GM19372 (cell line): ENCODE results near the gene TRAM2.

Experiments used
- ATAC-seq: cut with Tn5 transposase; IDR thresholded peaks from one replicate; pipeline ENCODE4 v1.9.1; 2021; ENCODE audit warnings: mild to moderate bottlenecking, low read depth, moderate library complexity; ENCODE audit not compliant: unreplicated experiment

The TRAM2 gene

DNA sequence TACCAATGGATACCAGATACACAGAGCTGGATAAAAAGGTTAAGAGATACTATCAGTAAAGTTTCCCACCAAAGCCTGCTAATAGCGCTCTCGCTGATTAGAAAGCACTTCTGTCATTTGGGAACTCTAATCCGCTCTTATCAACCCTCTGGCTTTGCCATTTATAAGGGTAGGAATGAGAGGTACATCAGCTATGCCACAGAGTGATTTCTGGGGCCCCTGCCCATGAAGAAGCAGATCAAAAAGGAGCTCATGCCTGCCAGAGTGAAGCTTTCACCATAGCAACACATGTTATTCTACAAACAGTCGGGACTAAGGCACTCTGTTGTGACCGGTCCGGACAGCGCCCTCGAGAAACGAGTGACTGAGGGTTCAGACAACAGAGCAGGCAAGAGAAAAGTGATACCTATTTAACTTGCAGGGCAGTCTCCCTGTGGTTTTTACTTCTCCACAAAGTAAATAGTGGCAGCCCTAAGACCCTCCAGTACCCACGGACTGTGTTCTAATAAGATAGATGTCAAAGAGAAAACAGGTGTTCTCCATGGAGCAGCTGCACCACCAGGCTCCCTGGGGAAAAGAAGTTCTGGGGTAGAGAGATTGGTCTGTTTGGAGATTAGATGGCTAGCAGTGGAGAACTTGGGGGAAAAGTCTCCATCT, 5.6 kb downstream of the TRAM2 start:
- no peak for ATAC-seq

DNA sequence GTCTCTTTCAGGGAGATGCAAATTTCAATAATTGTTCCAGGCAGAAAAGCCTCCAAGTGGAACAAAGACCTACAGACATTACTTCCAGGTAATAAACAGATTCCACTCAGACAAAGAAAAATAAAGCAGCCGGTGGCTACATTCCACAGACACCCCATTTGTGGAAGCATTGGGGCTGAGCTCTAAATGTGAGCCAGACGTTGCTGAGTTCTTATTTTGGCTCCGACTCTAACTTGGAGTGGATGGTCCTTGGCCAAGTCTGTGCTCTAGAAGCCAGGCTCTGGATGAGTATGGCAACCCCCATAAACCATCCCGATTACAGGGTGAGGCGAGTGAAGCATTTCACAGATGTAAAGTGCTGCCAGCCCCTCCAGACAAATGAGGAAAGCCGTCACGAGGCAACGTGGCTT, 6.6 kb downstream of the TRAM2 start:
- ATAC-seq = no peak

DNA sequence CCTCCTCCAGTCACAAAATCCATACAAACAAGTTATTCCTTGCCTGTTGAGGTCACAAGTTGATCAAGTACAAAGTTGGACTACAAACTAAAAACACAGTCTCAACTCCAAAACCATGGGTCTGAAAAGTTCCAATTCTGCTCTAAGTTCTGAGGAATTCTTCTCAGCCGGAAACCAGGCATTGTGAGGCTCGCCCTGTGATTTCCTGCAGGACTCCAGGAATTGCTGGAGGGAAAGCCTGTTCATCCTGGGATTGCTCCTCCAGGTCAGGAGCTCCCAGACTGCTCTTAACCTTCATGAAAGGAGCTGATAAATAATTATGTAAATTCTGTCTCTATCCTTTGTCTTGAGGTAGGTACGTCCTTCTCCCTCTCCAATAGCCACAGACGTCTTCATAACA, 8.5 kb downstream of the TRAM2 start:
- no peak for ATAC-seq

DNA sequence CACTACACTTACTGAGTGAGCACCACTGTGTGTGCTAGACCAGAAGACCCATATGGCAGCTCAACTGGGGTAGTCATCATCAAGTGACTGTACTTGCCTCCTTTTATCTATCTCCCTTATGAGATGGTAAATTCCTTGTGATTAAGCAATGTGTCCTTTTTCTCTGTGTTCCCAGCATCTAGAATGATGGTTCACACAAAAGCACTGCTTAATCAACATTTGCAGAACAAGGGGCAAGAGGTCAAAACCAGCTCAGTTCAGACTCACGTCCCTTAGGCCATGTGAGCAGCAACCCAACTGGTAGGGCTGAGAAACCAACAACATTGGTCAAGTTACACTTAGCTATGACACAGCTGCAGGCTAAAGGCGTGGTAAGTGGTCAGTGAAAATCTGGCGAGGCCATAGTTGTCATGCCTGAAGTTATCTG, 10.0 kb downstream of the TRAM2 start:
- no peak for ATAC-seq

GRCh38 chr6:52566201-52566600, 10.7 kb downstream of the TRAM2 start:
- ATAC-seq = no peak

DNA sequence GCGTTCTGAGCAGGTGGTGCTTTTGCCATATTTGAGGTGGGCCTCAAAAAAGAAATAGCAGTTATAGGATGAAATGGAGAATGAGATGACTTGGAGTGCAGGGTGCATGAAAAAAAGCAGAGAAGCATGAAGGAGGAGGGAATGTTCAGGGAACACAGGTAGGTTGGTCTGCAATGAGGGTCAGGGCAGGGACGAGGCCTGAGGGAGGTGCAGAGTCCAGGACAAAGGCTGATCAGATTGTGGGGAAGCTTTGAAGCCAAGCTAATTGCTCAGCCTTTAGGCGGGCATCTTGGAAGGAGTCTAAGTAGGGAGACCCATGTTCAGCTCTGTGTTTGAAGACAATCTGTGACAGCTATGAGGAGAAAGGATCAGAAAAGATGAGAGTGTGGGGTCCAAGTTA, 12.0 kb downstream of the TRAM2 start:
- no peak for ATAC-seq

DNA sequence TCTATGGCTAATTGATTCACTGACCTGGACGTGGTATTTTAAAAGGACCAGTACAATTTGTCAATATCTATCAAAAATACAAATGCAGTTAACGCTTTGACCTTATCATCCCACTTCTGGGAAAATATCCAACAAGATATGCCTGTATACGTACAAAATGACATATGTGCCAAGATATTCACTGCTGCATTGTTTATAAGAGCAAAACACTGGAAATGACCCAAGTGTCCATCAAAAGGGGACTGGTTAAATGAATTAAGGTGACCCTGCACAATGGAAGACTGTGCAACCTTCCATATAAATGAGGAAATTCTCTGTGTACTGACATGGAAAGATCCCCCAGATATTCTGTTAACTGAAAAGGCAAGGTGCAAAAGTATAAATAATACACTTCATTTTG, 13.9 kb downstream of the TRAM2 start:
- ATAC-seq = no peak

- ATAC-seq = no peak
These were observed 16.4 kb downstream of the TRAM2 start for GRCh38 chr6:52560462-52560861.

GRCh38 chr6:52558266-52559000, 18.4 kb downstream of the TRAM2 start:
- no peak for ATAC-seq

DNA sequence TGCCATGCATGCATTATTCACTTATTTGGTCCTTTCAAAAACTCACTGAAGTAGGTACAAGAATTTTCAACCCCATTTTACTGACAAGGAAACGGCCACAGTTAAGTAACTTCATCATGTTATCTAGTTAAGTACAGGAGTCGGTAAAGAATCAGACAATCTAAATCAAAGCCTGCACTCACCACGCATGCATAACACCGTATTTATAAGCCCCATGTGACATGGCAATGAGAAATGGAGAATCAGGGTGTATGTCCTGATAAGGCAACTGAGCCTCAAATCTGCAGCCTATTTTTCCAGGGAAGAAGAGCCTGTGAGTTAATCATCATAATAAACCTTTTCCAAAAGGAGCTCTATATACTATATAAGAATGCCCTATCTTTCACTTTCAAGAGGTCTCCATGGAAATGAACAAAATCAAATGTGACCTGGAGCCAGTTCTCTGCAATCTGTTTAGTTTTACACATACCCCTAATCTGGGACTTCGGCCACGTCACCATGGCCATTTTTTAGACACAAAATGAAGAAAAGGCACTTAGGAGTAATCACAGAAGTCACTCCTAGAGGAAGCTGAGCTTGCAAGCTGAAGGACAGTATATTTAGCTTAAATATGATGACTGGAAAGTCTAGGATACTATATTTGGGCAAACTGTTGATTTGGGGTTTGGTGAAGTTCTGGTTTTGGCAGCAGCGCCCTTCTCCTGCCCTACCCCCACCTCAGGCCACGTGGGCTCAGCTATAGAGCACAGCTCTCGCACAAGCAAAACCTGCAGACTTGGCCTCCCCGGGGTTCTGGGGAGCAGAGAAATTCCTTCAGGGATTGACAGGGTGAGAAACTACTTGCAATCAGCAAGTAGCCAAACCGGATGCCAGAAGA, 19.2 kb downstream of the TRAM2 start:
- ATAC-seq = no peak

- no peak for ATAC-seq
These were observed 21.2 kb downstream of the TRAM2 start for GRCh38 chr6:52555518-52556233.

DNA sequence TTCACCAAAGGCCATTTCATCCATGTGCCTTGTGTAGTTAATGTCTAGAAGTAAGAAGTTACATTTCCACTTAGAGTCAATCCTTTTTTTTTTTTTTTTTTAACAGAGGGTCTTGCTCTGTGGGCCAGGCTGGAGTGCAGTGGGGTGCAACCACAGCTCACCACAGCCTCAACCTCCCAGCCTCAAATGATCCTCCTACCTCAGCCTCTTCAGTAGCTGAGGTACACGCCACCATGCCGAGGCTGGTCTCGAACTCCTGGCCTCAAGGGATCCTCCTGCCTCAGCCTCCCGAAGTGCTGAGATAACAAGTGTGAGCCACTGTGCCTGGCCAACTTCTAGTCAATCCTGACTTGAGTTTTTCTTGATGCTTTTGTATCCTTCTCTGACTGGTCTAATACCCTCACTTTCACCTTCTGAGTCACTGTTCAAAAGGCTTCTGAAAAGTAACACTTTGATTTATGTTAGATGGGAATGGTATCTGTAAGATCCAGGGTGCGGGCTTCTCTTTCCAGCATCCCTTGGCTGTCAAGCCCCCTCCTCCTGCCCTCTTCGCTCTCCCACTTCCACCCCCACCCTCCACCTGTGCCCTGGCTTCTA, 22.1 kb downstream of the TRAM2 start:
- no peak for ATAC-seq

GRCh38 chr6:52553719-52554118, 23.1 kb downstream of the TRAM2 start:
- no peak for ATAC-seq

- ATAC-seq = no peak
These were observed 23.7 kb downstream of the TRAM2 start for GRCh38 chr6:52553158-52553557.

DNA sequence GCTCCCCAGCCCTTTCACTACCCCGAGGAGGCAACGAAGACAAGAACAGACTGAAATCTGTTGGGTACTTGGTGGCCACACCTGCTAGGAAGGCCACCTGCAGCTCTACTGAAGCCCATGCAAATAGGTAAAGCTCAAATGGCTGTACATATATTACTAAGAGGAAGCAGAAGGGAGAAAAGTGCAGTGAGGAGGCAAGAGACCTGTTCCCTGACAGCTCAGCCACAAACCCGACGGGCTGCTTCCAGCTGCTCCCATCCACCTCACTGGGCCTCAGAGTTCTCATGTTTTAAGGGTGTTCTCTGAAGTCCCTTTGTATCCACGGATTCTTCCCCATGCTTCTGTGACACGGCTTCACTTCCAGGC, 24.6 kb downstream of the TRAM2 start:
- peak; percentile 81 for ATAC-seq

DNA sequence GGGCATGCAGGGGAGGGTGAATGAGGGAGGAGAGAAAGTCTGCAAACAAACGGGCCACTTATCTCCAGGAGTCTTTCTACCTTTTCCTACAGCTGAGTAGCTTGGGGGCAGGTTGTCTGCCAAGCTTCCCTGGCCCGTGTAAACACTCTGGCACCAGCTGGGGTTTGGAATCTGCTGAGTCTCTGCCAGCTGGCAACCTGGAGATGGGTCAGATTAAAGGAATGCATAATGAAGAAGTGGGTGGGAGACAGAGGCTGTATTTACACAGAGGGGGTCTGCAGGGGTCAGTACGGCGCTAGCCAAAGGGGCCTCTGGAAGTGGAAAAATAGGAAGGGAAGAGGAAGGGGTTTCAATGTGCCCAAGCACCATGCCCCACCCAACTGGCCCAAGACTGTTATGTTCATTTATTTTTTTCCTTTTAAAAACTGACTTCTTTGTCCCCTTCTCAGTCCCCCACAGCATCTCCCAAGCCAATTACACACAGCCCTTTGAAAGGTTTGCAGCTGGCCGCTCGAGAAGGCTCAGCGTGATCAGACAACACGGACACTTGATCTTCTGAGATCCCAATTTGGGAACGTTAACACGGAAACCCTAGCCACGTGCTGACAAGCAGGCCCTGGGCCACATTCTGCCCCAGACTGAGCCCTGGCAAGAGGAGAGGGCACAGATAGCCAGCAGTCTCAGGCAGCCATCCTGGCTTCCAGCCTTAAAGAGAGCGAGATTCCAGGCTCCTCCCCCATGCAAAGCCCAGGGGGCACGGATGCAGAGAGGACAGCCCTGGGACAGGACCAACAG, 25.2 kb downstream of the TRAM2 start:
- no peak for ATAC-seq

DNA sequence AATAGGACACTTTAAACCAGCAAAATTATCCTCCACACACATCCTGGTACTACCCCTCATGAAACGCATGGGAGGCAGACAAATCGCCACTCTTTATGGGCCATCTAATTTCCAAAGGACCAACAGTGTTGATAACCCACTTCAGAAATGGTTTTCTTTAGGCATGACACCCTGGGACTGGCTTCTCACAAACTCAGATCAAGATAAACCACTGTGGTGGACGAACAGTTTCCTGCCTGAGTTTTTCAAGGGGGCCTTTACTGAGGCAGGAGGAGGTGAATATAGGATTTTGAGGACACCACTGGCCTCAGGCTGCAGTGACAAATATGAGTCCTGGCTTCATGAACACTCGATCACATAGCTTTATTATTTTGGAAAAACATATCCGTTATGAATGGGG, 26.0 kb downstream of the TRAM2 start:
- ATAC-seq = no peak

DNA sequence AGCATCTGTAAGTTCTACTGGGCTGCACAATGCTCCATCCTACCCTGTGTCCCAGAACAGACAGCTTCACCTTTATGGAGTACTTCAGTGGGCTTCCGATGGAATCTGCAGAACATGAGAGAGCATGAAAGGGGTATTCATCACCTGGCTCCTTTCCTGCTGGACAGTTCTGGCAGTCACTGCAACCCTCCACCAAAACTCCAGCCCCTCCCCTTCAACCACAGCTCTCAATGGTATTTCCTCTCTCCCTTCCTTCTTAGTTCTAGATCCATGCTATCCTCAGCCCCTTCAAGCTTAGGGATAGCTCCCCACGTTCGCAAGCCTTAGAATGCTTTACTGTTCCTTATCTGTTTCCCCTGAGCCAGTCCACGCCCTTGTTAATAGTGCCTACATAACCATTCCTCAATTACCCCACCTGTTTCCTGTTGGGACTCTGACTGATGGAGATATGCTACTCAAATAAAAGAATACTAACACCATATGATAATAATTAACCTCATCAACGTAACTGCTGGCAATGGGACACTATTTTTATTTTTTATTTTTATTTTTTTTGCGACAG, 26.8 kb downstream of the TRAM2 start:
- ATAC-seq = no peak

GRCh38 chr6:52549428-52549827, 27.4 kb downstream of the TRAM2 start:
- ATAC-seq = no peak
